Esophagus muscularis mucosa (tissue), 4 donors: Measurements from ENCODE around the gene UGGT1. TPM values are rescaled to one million over a fixed set of nuclear protein-coding genes. Genes with fewer than 3 reads are reported as not detected.

Experiments used
- DNase-seq: peaks from one replicate; pipeline ENCODE4 v3.0.0-alpha.2; 2017; ENCODE audit errors: extremely low spot score
- H3K27ac ChIP-seq, 4 donors: fragments of 200-600 bp; sonication (generic); replicated peaks in 1 of 4; 1 replicate in 3 of 4; 2 replicates in 1 of 4; pipeline ENCODE4 v1.5.1; 2016 to 2019; ENCODE audit warnings: mild to moderate bottlenecking in 1 of 4
- H3K27me3 ChIP-seq, 4 donors: fragments of 200-600 bp; sonication (generic); one replicate each; pipeline versions ENCODE4 v1.5.1 to v1.6.0; 2016 to 2019
- H3K36me3 ChIP-seq, 4 donors: fragments of 200-600 bp; sonication (generic); one replicate each; pipeline ENCODE4 v1.5.1; 2016 to 2019
- H3K4me1 ChIP-seq, 4 donors: fragments of 200-600 bp; sonication (generic); one replicate each; pipeline ENCODE4 v1.5.1; 2016 to 2019
- H3K4me3 ChIP-seq, 4 donors: fragments of 200-600 bp; sonication (generic); 1 replicate in 2 of 4; 2 replicates in 2 of 4; pipeline ENCODE4 v1.5.1; 2016 to 2019; ENCODE audit warnings: mild to moderate bottlenecking in 4 of 4, moderate library complexity in 1 of 4
- H3K9me3 ChIP-seq, 4 donors: fragments of 200-600 bp; sonication (generic); 1 replicate in 3 of 4; 2 replicates in 1 of 4; pipeline ENCODE4 v1.5.1; 2016 to 2019
- CTCF ChIP-seq, 3 experiments: fragments of 200-600 bp in 2 of 3; fragments of 450-650 bp in 1 of 3; sonication (generic) in 2 of 3; IDR thresholded peaks; one replicate each; pipeline ENCODE4 v1.5.1; 2017 to 2019; ENCODE audit warnings: antibody characterized with exemption in 3 of 3, mild to moderate bottlenecking in 2 of 3, moderate library complexity in 1 of 3
- EP300 ChIP-seq: sonication (generic); formaldehyde crosslinking; IDR thresholded peaks from one replicate; pipeline ENCODE4 v1.6.1; 2017; ENCODE audit warnings: antibody characterized with exemption
- POLR2A ChIP-seq: fragments of 450-650 bp; IDR thresholded peaks from one replicate; pipeline ENCODE4 v1.6.1; 2017; ENCODE audit warnings: antibody characterized with exemption, moderate library complexity, mild to moderate bottlenecking, low read depth
- POLR2AphosphoS5 ChIP-seq, 2 donors: sonication (generic); formaldehyde crosslinking; IDR thresholded peaks; one replicate each; pipeline ENCODE4 v1.6.1; 2017; ENCODE audit warnings: antibody characterized with exemption in 2 of 2
- WGBS: methylation state at CpG from one replicate; pipeline ENCODE4 v1.1.5; 2018; 5-methylcytosine and 5-hydroxymethylcytosine counted together
- intact Hi-C: fragments of 100-400 bp; cut with DNase I; formaldehyde crosslinking; loops from one replicate; pipeline ENCODE4 v1.15.1; 2023
- total RNA-seq, 4 donors: library from RNA; depleted of rRNA; stranded (reverse); fragments of >200 nt; gene quantifications; one replicate each; pipeline versions ENCODE4 v1.1.0 to v1.2.1, GENCODE V29; 2016

The UGGT1 gene
- total RNA-seq, 4 donors from 2014 or later: 27.0 to 32.4 (median 27.6) TPM

- Histone ChIP-seq H3K27me3 (no peaks in the 10 kb centered on the region), H3K36me3 (no peaks in the 10 kb centered on the region), H3K9me3 (no peaks in the 10 kb centered on the region), H3K4me1 (no peaks in the 10 kb centered on the region), H3K4me3 (no peak overlapping the region), H3K27ac (no peak overlapping the region)
- intact Hi-C loops: no loop called here
- WGBS: 85% methylated on average over 5 of the region's 5 CpGs
- no peak for DNase-seq
- TF ChIP-seq POLR2A (no peak), CTCF (IDR thresholded peaks at IDR 0.05) (no peak), POLR2AphosphoS5 (IDR thresholded peaks at IDR 0.05) (no peak), EP300 (no peak)
These were observed 21.2 kb upstream of the UGGT1 start for GRCh38 chr2:128069769-128070168.

DNA sequence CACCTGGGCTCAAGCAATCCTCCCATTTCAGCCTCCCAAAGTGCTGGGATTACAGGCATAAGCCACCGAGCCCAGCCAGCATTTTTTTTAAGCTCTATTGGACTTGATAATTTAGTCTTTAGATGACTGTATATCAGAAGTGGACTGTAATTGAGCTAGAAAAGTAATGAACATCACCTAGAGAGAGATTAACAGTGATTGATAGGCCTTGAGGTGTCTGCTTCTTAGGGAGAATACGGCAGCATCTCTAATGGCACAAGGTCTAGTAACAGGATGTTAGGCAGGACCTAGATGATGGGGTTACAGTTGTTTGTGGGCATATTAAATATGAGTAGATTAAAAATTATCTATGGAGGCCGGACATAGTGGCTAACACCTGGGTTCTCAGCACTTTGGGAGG, 17.7 kb upstream of the UGGT1 start:
- no peak for TF ChIP-seq EP300
- no peak for TF ChIP-seq POLR2AphosphoS5 (IDR thresholded peaks at IDR 0.05)
- no peak for TF ChIP-seq CTCF (IDR thresholded peaks at IDR 0.05)
- no peak for TF ChIP-seq POLR2A
- Histone ChIP-seq H3K9me3 (no peaks in the 10 kb centered on the region), H3K27ac (no peak overlapping the region), H3K4me3 (no peak overlapping the region), H3K36me3 (no peaks in the 10 kb centered on the region), H3K4me1 (no peaks in the 10 kb centered on the region), H3K27me3 (no peaks in the 10 kb centered on the region)
- intact Hi-C loops: no loop called here
- 80% methylated on average over 3 of the region's 3 CpGs for WGBS
- DNase-seq: no peak

- 80% methylated on average over 7 of the region's 7 CpGs for WGBS
These were observed 14.4 kb upstream of the UGGT1 start for GRCh38 chr2:128076461-128077106.

GRCh38 chr2:128084757-128085156, 6.2 kb upstream of the UGGT1 start:
- Histone ChIP-seq H3K36me3 (no peaks in the 10 kb centered on the region), H3K27ac (no peak overlapping the region), H3K9me3 (no peaks in the 10 kb centered on the region), H3K27me3 (no peaks in the 10 kb centered on the region), H3K4me3 (no peak overlapping the region), H3K4me1 (no peaks in the 10 kb centered on the region)
- TF ChIP-seq POLR2AphosphoS5 (IDR thresholded peaks at IDR 0.05): no peak
- TF ChIP-seq EP300: no peak
- no peak for TF ChIP-seq POLR2A
- no peak for TF ChIP-seq CTCF (IDR thresholded peaks at IDR 0.05)
- no peak for DNase-seq
- intact Hi-C loops: no loop called here
- WGBS: 85% methylated on average over 4 of the region's 5 CpGs

More at GRCh38 chr2:128076461-128077106, 14.4 kb upstream of the UGGT1 start:
- intact Hi-C loops: no loop called here
- Histone ChIP-seq H3K4me1 (no peaks in the 10 kb centered on the region), H3K27me3 (no peaks in the 10 kb centered on the region), H3K36me3 (no peaks in the 10 kb centered on the region), H3K9me3 (no peaks in the 10 kb centered on the region), H3K27ac (no peak overlapping the region), H3K4me3 (no peak overlapping the region)
- no peak for TF ChIP-seq CTCF (IDR thresholded peaks at IDR 0.05)
- no peak for TF ChIP-seq POLR2A
- TF ChIP-seq POLR2AphosphoS5 (IDR thresholded peaks at IDR 0.05): no peak
- TF ChIP-seq EP300: no peak
- no peak for DNase-seq

DNA sequence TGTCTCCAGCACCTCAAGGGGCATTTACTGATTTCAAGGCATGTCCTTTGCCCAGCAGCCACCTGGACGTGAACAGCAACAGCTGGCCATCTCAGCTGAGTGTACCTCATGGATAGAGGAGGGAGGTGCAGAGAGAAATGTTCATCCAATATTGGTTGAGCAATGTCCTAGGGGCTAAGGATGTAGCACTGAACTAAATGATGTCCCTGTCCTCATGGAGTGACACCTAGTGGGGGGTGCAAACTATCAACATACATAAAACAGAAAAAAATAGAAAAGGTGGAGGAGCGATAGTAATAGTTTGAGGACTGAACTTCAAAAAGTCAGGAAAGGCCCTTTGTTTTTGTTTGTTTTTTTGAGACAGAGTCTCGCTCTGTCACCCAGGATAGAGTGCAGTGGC, 4.8 kb upstream of the UGGT1 start:
- Histone ChIP-seq H3K4me1 (peaks cover 0 to 7% (median 5%) of the 10 kb centered on the region in 4 donors), H3K4me3 (no peak overlapping the region), H3K27ac (no peak overlapping the region), H3K27me3 (no peaks in the 10 kb centered on the region), H3K36me3 (no peaks in the 10 kb centered on the region), H3K9me3 (no peaks in the 10 kb centered on the region)
- WGBS: 85% methylated on average over 3 of the region's 3 CpGs
- no peak for TF ChIP-seq EP300
- DNase-seq: no peak
- intact Hi-C loops: no loop called here
